ENCODE results near the gene RNU7-1.

The RNU7-1 gene

GRCh38 chr12:6954316-6955107 lies 10.9 kb downstream of the RNU7-1 start:
- no peak for DNase-seq

- DNase-seq = no peak
Measured at GRCh38 chr12:6955108-6956020, 11.7 kb downstream of the RNU7-1 start.

- no peak for DNase-seq
Measured at GRCh38 chr12:6956021-6956727, 12.6 kb downstream of the RNU7-1 start.

- DNase-seq = no peak
Measured at GRCh38 chr12:6957151-6957701, 13.6 kb downstream of the RNU7-1 start.

- no peak for DNase-seq
Measured at GRCh38 chr12:6957741-6958608, 14.4 kb downstream of the RNU7-1 start.

- DNase-seq = no peak
Measured at GRCh38 chr12:6958609-6959057, 15.0 kb downstream of the RNU7-1 start.

- peak; percentile 58 for DNase-seq
Measured at GRCh38 chr12:6959058-6959804, 15.6 kb downstream of the RNU7-1 start.

GRCh38 chr12:6959805-6960592 lies 16.4 kb downstream of the RNU7-1 start:
- DNase-seq = no peak

- DNase-seq = no peak
Measured at GRCh38 chr12:6960593-6961277, 17.1 kb downstream of the RNU7-1 start.

- peak; percentile 76 for DNase-seq
Measured at GRCh38 chr12:6961278-6961694, 17.7 kb downstream of the RNU7-1 start.

GRCh38 chr12:6961695-6962284 lies 18.2 kb downstream of the RNU7-1 start:
- DNase-seq = no peak

GRCh38 chr12:6962285-6963015 lies 18.8 kb downstream of the RNU7-1 start:
- no peak for DNase-seq

GRCh38 chr12:6963016-6963731 lies 19.6 kb downstream of the RNU7-1 start:
- no peak for DNase-seq

GRCh38 chr12:6963791-6964413 lies 20.3 kb downstream of the RNU7-1 start:
- DNase-seq = no peak

GRCh38 chr12:6964605-6965025 lies 21.0 kb downstream of the RNU7-1 start:
- DNase-seq = no peak

GRCh38 chr12:6965026-6965661 lies 21.5 kb downstream of the RNU7-1 start:
- peak; percentile 78 for DNase-seq

GRCh38 chr12:6965714-6966113 lies 22.1 kb downstream of the RNU7-1 start:
- no peak for DNase-seq

Data from effector CD8-positive, alpha-beta T cell (primary cell).